GM23338 (cell line): ENCODE measurements around the gene KLRF2. TPM values are rescaled to one million over a fixed set of nuclear protein-coding genes. Genes with fewer than 3 reads are reported as not detected.
A peak's percentile ranks its signal among the peaks of the same experiment; 100 is the strongest.

ENCODE experiments used
- ATAC-seq: fragments of 200-7000 bp; cut with Tn5 transposase; 3 replicates; pipeline ENCODE4 v1.9.1; 2020
- DNase-seq: peaks from one replicate; pipeline ENCODE4 v3.0.0-alpha.2; 2015; ENCODE audit warnings: low spot score
- H2AFZ ChIP-seq: fragments of 200-600 bp; sonication (generic); 2 replicates; pipeline ENCODE4 v1.8.0; 2016; ENCODE audit warnings: antibody characterized with exemption, mild to moderate bottlenecking, moderate library complexity
- H3F3A ChIP-seq: fragments of 200-600 bp; sonication (generic); replicated peaks from 2 replicates; pipeline ENCODE4 v1.8.0; 2017; ENCODE audit warnings: antibody characterized with exemption, mixed run types, low read depth
- H3K27ac ChIP-seq: fragments of 200-600 bp; sonication (generic); 2 replicates; pipeline ENCODE4 v1.6.1; 2016; ENCODE audit warnings: low read depth
- H3K27me3 ChIP-seq: fragments of 200-600 bp; sonication (generic); 2 replicates; pipeline ENCODE4 v1.8.0; 2016; ENCODE audit warnings: mild to moderate bottlenecking, mixed run types, moderate library complexity; ENCODE audit not compliant: insufficient read depth
- H3K36me3 ChIP-seq: fragments of 200-600 bp; sonication (generic); 2 replicates; pipeline ENCODE4 v1.8.0; 2016; ENCODE audit warnings: mild to moderate bottlenecking; ENCODE audit not compliant: insufficient read depth
- H3K4me1 ChIP-seq: fragments of 200-600 bp; sonication (generic); 2 replicates; pipeline ENCODE4 v1.8.0; 2016; ENCODE audit warnings: mild to moderate bottlenecking, moderate library complexity; ENCODE audit not compliant: insufficient read depth
- H3K4me2 ChIP-seq: fragments of 200-600 bp; sonication (generic); 2 replicates; pipeline ENCODE4 v1.7.1; 2017; ENCODE audit warnings: mixed run types
- H3K4me3 ChIP-seq: fragments of 200-600 bp; sonication (generic); 2 replicates; pipeline ENCODE4 v1.6.1; 2016; ENCODE audit warnings: mixed run types
- H3K79me2 ChIP-seq: fragments of 200-600 bp; sonication (generic); replicated peaks from 2 replicates; pipeline ENCODE4 v1.8.0; 2017; ENCODE audit warnings: mild to moderate bottlenecking; ENCODE audit not compliant: insufficient read depth
- H3K9me2 ChIP-seq: fragments of 200-600 bp; sonication (generic); 2 replicates; pipeline ENCODE4 v1.8.0; 2017; ENCODE audit not compliant: insufficient read depth
- H4K20me1 ChIP-seq: fragments of 200-600 bp; sonication (generic); replicated peaks from 2 replicates; pipeline ENCODE4 v1.8.0; 2017; ENCODE audit warnings: mild to moderate bottlenecking; ENCODE audit not compliant: insufficient read depth
- H3K27ac Mint-ChIP-seq: 2 replicates; pipeline ENCODE4 v1.8.0; 2020; ENCODE audit warnings: inconsistent platforms, mild to moderate bottlenecking, moderate library complexity, mixed read lengths
- H3K27me3 Mint-ChIP-seq: 3 replicates; pipeline ENCODE4 v1.8.0; 2022; ENCODE audit warnings: low read depth, mild to moderate bottlenecking, moderate library complexity, mixed read lengths, inconsistent platforms; ENCODE audit not compliant: insufficient read depth, poor library complexity
- H3K36me3 Mint-ChIP-seq: 3 replicates; pipeline ENCODE4 v1.8.0; 2021; ENCODE audit warnings: low read depth, mild to moderate bottlenecking, inconsistent platforms, moderate library complexity, mixed read lengths
- H3K4me1 Mint-ChIP-seq: 3 replicates; pipeline ENCODE4 v1.8.0; 2020; ENCODE audit warnings: mild to moderate bottlenecking, inconsistent platforms, mixed read lengths
- H3K4me3 Mint-ChIP-seq: 3 replicates; pipeline ENCODE4 v1.8.0; 2021; ENCODE audit warnings: moderate library complexity, mild to moderate bottlenecking, inconsistent platforms, mixed read lengths
- H3K9me3 Mint-ChIP-seq: 3 replicates; pipeline ENCODE4 v1.8.0; 2020; ENCODE audit warnings: moderate library complexity, mild to moderate bottlenecking, inconsistent platforms, mixed read lengths
- EZH2 ChIP-seq: fragments of 200-600 bp; sonication (generic); IDR thresholded peaks from one replicate; pipeline ENCODE4 v1.8.0; 2017; ENCODE audit warnings: antibody characterized with exemption, mild to moderate bottlenecking, low read depth; ENCODE audit not compliant: unreplicated experiment
- EZH2phosphoT487 ChIP-seq: fragments of 200-600 bp; sonication (generic); IDR thresholded peaks from one replicate; pipeline ENCODE4 v1.8.1; 2018; ENCODE audit warnings: antibody characterized with exemption; ENCODE audit not compliant: unreplicated experiment
- JUNB ChIP-seq: IDR thresholded peaks from one replicate; pipeline ENCODE4 v1.6.1; 2016; ENCODE audit warnings: antibody characterized with exemption; ENCODE audit not compliant: unreplicated experiment
- STAT1 ChIP-seq: IDR thresholded peaks from one replicate; pipeline ENCODE4 v1.6.1; 2016; ENCODE audit warnings: antibody characterized with exemption; ENCODE audit not compliant: unreplicated experiment
- polyA plus RNA-seq: library from polyadenylated mRNA; unstranded; fragments of >200 nt; fragmentation: Nextera tagmentation; extraction: Ambion mirVana; gene quantifications from 2 replicates; pipeline ENCODE4 v1.2.1, GENCODE V29; 2016
- total RNA-seq: library from RNA; depleted of rRNA; stranded (reverse); fragments of >200 nt; shearing (Covaris generic); gene quantifications from 2 replicates; pipeline ENCODE4 v1.2.3, GENCODE V29; 2014
- TF ChIP-seq, protein P1 (sequence below): IDR thresholded peaks from one replicate; pipeline ENCODE4 v1.6.1; 2018; ENCODE audit warnings: antibody characterized with exemption; ENCODE audit not compliant: unreplicated experiment
- TF ChIP-seq, protein P2 (sequence below), 2 experiments: fragments of 200-600 bp in 1 of 2; sonication (generic) in 1 of 2; conservative IDR thresholded peaks; 2 replicates each; pipeline versions ENCODE4 v1.5.1 to v1.6.1; 2016 to 2017; ENCODE audit warnings: antibody characterized with exemption in 2 of 2, low read depth in 2 of 2, mild to moderate bottlenecking in 2 of 2, moderate library complexity in 1 of 2

KLRF2 gene
- total and polyA plus RNA-seq, 2 experiments from 2014 or later = not detected

DNA sequence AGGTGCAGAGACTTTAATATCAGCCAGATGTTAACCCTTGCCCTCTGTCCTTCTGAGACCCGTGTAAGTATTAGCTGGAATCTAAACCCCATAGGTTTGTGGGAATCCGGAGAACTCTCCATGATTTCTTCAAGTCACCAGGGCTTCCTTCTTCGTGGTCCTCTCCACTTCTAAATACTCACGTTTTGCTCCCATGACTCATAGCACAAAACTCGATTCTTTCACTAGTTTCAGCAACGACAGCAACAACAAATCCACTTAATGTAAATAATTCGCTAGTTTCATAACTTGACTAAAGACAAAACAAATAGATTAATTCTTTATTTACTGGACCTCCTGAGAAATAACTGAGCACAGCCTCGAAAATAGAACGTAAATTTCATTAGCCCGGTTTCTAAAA lies 55.3 kb downstream of the KLRF2 start:
- ATAC-seq (no peak), DNase-seq (no peak)
- no peaks in the 10 kb centered on the region for H3K9me2 ChIP-seq
- H3K9me3 Mint-ChIP-seq = no peaks in the 10 kb centered on the region
- no peaks in the 10 kb centered on the region for H3K4me1 Mint-ChIP-seq
- H3K36me3 ChIP-seq = no peaks in the 10 kb centered on the region
- H3K4me2 ChIP-seq = no peak overlapping the region
- H3K36me3 Mint-ChIP-seq = no peaks in the 10 kb centered on the region
- no peaks in the 10 kb centered on the region for H3K79me2 ChIP-seq
- H4K20me1 ChIP-seq = no peaks in the 10 kb centered on the region
- H2AFZ ChIP-seq = no peak overlapping the region
- H3F3A ChIP-seq = no peaks in the 10 kb centered on the region
- no peak overlapping the region for H3K4me3 Mint-ChIP-seq
- no peak overlapping the region for H3K27ac Mint-ChIP-seq
- H3K27me3 ChIP-seq = no peaks in the 10 kb centered on the region
- no peak overlapping the region for H3K4me3 ChIP-seq
- TF ChIP-seq, protein P1, sequence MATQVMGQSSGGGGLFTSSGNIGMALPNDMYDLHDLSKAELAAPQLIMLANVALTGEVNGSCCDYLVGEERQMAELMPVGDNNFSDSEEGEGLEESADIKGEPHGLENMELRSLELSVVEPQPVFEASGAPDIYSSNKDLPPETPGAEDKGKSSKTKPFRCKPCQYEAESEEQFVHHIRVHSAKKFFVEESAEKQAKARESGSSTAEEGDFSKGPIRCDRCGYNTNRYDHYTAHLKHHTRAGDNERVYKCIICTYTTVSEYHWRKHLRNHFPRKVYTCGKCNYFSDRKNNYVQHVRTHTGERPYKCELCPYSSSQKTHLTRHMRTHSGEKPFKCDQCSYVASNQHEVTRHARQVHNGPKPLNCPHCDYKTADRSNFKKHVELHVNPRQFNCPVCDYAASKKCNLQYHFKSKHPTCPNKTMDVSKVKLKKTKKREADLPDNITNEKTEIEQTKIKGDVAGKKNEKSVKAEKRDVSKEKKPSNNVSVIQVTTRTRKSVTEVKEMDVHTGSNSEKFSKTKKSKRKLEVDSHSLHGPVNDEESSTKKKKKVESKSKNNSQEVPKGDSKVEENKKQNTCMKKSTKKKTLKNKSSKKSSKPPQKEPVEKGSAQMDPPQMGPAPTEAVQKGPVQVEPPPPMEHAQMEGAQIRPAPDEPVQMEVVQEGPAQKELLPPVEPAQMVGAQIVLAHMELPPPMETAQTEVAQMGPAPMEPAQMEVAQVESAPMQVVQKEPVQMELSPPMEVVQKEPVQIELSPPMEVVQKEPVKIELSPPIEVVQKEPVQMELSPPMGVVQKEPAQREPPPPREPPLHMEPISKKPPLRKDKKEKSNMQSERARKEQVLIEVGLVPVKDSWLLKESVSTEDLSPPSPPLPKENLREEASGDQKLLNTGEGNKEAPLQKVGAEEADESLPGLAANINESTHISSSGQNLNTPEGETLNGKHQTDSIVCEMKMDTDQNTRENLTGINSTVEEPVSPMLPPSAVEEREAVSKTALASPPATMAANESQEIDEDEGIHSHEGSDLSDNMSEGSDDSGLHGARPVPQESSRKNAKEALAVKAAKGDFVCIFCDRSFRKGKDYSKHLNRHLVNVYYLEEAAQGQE = no peak
- TF ChIP-seq JUNB (no peak), STAT1 (no peak), EZH2 (no peak)
- H3K4me1 ChIP-seq = no peaks in the 10 kb centered on the region
- no peak overlapping the region for H3K27ac ChIP-seq
- H3K27me3 Mint-ChIP-seq = no peaks in the 10 kb centered on the region

DNA sequence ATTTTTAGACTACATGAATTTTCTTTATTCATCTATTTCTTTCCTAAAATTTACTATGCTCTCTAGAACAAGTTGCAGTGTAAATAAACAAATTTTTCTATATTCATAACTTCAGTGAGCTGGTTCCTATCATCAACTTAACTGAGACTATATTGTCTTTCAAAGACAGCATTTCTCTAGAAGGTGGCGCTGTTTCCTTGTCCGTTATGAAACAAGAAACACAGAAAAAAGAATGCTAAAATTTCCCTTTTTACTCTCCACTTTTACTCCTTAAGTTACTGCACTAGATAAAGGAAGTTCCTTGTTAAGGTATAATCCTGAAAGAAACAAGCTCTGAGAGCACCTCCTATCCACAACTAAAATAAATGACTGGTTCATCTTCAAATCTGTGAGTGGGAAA lies 59.1 kb downstream of the KLRF2 start:
- ATAC-seq = no peak
- no peak for TF ChIP-seq EZH2phosphoT487
- no peak for TF ChIP-seq STAT1
- TF ChIP-seq, protein P2, sequence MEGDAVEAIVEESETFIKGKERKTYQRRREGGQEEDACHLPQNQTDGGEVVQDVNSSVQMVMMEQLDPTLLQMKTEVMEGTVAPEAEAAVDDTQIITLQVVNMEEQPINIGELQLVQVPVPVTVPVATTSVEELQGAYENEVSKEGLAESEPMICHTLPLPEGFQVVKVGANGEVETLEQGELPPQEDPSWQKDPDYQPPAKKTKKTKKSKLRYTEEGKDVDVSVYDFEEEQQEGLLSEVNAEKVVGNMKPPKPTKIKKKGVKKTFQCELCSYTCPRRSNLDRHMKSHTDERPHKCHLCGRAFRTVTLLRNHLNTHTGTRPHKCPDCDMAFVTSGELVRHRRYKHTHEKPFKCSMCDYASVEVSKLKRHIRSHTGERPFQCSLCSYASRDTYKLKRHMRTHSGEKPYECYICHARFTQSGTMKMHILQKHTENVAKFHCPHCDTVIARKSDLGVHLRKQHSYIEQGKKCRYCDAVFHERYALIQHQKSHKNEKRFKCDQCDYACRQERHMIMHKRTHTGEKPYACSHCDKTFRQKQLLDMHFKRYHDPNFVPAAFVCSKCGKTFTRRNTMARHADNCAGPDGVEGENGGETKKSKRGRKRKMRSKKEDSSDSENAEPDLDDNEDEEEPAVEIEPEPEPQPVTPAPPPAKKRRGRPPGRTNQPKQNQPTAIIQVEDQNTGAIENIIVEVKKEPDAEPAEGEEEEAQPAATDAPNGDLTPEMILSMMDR (conservative IDR thresholded peaks at IDR 0.05; ENCODE audit: low read depth in 2 of 2) = peak; percentile 51 to 69

More for the DNA sequence above, 59.1 kb downstream of the KLRF2 start:
- Histone ChIP-seq H4K20me1 (no peaks in the 10 kb centered on the region), H3K4me2 (no peak overlapping the region), H3F3A (no peaks in the 10 kb centered on the region), H2AFZ (peak overlapping the region; percentile 38; the same call in 1 of the 2 replicates), H3K4me3 (no peak overlapping the region), H3K4me1 (no peaks in the 10 kb centered on the region), H3K27ac (no peak overlapping the region), H3K27me3 (no peaks in the 10 kb centered on the region), H3K79me2 (no peaks in the 10 kb centered on the region), H3K9me2 (no peaks in the 10 kb centered on the region), H3K36me3 (no peaks in the 10 kb centered on the region)
- no peaks in the 10 kb centered on the region for H3K4me1 Mint-ChIP-seq
- H3K36me3 Mint-ChIP-seq = no peaks in the 10 kb centered on the region
- H3K27ac Mint-ChIP-seq = no peak overlapping the region
- peak; percentile 52 for DNase-seq
- H3K9me3 Mint-ChIP-seq = no peaks in the 10 kb centered on the region
- no peaks in the 10 kb centered on the region for H3K27me3 Mint-ChIP-seq
- no peak overlapping the region for H3K4me3 Mint-ChIP-seq
